NCI-H146 treated with DMSO at 0.1 percent for 48 hours (cell line): ENCODE measurements around the gene OR8K3.

Source experiments
- DNase-seq: peaks from one replicate; lab custom pipeline; 2025; ENCODE audit not compliant: unreplicated experiment; lab: John Stamatoyannopoulos, UW

Gene OR8K3

DNA sequence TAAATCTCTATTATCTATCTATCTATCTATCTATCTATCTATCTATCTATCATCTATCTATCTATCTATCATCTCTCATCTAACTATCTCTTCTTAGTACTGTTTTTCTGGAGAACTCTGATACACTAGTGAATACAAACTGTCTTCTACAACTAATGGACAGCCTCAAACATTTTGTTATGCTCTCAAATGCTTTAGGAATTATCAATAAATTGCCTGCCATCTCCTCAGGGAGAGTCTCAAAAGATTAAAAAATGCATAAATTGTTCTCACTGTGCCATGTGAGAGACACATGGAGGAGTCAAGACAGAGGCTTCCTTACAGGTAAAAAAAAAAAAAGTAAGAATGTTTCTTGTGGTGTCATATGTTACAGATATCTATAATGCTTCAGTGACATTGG, at the start of gene OR8K3:
TSS of gene OR8K3 (plus strand) at position 301 of the 400 bp plus-strand sequence. CDS start 3,163 bp downstream, outside the sequence.
- DNase-seq: no peak

DNA sequence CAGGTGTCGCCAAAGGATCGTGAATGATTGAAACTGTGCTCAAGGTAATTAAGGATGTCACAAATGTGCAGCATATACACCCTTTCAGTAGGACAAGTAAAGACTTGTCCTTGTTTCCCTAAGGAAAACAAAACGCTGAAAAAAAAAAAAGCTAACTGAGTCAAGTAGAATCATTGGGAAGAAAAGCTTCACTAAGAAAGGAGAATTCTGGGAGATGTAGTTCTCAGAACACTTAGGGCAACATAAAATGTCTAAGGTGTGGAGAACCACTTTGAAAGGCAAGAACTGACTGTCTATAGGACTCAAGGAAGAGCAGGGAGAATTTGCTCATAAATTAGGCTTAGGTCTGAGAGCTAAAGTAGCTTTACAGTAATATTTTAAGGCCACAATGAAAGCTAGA, 43.9 kb upstream of the OR8K3 start:
- DNase-seq: no peak

DNA sequence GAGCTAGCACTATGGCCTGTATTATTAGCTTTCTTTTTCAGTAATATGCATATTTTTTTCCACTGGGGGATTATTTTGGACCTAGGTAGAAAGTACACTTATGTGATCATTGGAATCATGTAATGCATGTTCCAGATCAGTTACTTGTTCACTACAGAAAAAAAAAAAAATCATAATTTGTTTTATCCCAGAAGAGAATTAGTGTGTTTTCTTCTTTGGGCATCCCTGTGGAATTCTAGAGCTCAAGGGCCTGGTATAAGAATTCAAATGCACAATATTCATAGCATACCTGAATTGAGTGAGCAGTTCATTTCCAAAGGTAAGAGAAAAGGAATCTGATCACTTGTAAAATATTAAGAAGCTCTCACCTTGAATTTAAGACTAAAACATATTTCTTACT, 41.1 kb upstream of the OR8K3 start, which contains the start of gene OR5T1:
TSS of gene OR5T1 (plus strand) at position 301 of the 400 bp plus-strand sequence. CDS start 1,485 bp downstream, outside the sequence.
- DNase-seq: no peak

DNA sequence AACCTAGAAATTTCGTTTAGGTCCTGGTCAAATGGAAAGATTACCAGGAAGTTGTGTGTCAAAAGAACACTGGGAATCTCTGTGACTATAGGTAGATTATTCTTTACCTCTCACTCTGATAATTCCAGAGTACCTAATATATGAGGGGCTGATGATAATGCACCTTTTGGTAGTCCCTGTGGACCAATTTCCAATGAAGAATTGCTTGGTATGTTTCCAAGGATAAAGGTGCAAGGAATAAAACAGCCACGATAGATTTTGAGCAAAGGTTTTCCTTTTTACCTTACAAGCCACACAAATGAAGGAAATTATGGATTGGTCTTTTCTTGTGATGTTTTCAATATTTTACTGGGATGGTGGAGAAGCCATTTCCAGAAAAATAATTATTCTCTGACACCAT, 22.8 kb upstream of the OR8K3 start, which contains the start of gene OR8H1:
TSS of gene OR8H1 (minus strand) at position 101 of the 400 bp plus-strand sequence. CDS start 1,192 bp downstream, outside the sequence.
- DNase-seq: no peak

- DNase-seq: no peak
These were observed 18.0 kb upstream of the OR8K3 start for GRCh38 chr11:56296898-56297297.

DNA sequence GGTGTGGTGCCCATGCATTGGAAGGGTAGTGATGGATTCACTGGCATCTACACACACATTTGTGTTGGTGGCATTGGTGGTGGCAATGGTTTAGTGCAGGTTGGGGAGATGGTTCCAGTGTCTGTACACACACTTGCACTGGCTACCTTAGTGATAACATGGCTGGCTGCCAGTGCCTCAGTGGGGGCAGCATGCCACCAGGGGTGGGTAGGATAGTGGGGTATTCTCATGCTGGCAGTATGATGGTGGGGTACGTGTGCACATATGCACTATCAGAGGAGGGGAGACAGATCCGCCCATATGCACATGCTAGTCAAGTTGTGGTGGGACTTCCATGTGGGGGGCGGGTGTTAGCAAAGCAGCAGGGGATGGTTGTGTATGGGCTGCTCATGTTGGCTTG, 7.1 kb upstream of the OR8K3 start:
- DNase-seq: no peak

GRCh38 chr11:56331861-56332491, 17.0 kb downstream of the OR8K3 start:
- DNase-seq: no peak

DNA sequence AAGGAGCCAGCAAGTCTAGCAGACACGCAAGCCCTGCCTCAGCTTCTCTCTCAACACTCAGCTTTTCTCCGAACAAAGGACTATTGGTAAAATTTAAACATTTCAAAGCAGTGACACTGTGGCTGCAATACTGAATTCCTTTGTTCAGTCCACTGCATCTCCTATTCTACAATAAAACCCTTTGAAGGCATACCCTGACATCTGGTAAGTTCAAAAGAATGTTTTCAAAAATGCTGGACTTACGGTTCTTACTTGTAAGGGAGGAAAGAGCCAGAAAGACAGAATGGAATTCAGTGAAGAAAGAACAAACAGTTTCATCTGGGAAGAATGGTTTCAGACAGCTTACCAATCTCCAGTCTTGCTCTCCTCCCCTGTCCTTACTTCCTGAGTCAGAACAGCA, 18.2 kb downstream of the OR8K3 start:
- no peak for DNase-seq

DNA sequence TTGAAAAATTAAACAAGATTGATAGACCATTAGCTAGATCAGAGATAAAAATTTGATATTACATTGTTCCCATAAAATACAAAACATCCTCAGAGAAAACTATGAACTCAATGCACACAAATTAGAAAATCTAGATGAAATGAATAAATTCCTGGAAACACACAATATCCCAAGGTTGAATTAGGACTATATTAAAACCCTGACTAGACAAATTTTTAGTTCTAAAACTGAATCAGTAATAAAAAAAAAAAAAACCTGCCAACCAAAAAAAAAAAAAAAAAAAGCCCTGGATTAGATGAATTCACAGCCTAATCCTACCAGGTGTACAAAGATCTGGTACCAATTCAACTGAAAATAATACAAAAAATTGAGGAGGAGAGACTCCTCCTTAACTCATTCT, 25.3 kb downstream of the OR8K3 start:
- no peak for DNase-seq

GRCh38 chr11:56345739-56346138, 30.8 kb downstream of the OR8K3 start, which contains the start of gene OR8K1:
Gene OR8K1, plus strand, starts transcription at chr11:56346039. Its CDS starts 0 bp downstream, at chr11:56346039.
- no peak for DNase-seq

DNA sequence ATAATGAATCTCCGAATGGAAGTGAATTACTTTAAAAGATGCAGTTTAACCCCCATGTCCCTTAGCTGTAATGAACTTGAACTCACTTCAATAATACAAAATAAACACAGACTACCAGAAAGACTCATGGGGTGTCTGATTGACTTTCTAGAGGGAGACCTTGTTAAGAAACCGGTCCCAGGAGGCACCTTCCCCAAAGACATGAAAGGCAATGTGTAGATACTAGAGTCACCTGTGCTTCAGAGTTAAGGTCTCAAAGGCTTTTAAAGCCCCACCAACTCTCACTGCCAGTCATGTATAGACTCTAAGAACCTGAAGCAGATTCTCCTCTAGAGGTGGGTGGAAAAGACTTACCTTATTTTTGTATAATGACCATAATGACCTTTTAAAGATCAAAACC, 39.0 kb downstream of the OR8K3 start, which contains the start of gene OR8J1:
TSS of gene OR8J1 (plus strand) at position 301 of the 400 bp plus-strand sequence. CDS start 5,956 bp downstream, outside the sequence.
- DNase-seq: no peak
